Heart right ventricle (tissue), 16 donors: Measurements from ENCODE around the gene CACNA1A. TPM values are rescaled to one million over a fixed set of nuclear protein-coding genes. Genes with fewer than 3 reads are reported as not detected.
A peak's percentile ranks its signal among the peaks of the same experiment; 100 is the strongest.

Source experiments
- ATAC-seq, 8 donors: fragments of 200-7000 bp; cut with Tn5 transposase; one replicate each; pipeline ENCODE4 v1.9.1; 2020; ENCODE audit warnings: mild to moderate bottlenecking in 8 of 8, moderate library complexity in 8 of 8, moderate number of reproducible peaks in 1 of 8
- DNase-seq, 2 donors: peaks; one replicate each; pipeline ENCODE4 v3.0.0-alpha.2; 2020
- H3K27ac ChIP-seq, 10 donors: fragments of 200-600 bp; sonication (generic) in 2 of 10; one replicate each; pipeline versions ENCODE4 v1.5.0 to v1.8.0; 2020 to 2022; ENCODE audit warnings: mild to moderate bottlenecking in 3 of 10
- H3K27me3 ChIP-seq, 7 donors: fragments of 200-600 bp; one replicate each; pipeline ENCODE4 v1.8.0; 2021 to 2022; ENCODE audit warnings: mild to moderate bottlenecking in 2 of 7
- H3K36me3 ChIP-seq, 9 donors: fragments of 200-600 bp; sonication (generic) in 1 of 9; one replicate each; pipeline versions ENCODE4 v1.5.0 to v1.8.0; 2020 to 2022; ENCODE audit warnings: mild to moderate bottlenecking in 2 of 9
- H3K4me1 ChIP-seq, 9 donors: fragments of 200-600 bp; sonication (generic) in 1 of 9; one replicate each; pipeline versions ENCODE4 v1.5.0 to v1.8.0; 2020 to 2022; ENCODE audit warnings: mild to moderate bottlenecking in 4 of 9
- H3K4me3 ChIP-seq, 10 donors: fragments of 200-600 bp; sonication (generic) in 2 of 10; one replicate each; pipeline versions ENCODE4 v1.5.0 to v1.8.0; 2020 to 2022; ENCODE audit warnings: mild to moderate bottlenecking in 7 of 10, moderate library complexity in 2 of 10
- H3K9me3 ChIP-seq, 11 donors: fragments of 200-600 bp in 10 of 11; sonication (generic) in 2 of 11; one replicate each; pipeline versions ENCODE4 v1.5.0 to v1.8.0; 2013 to 2022; ENCODE audit warnings: mild to moderate bottlenecking in 2 of 11, control low read depth in 1 of 11, moderate library complexity in 1 of 11
- WGBS, 2 donors: extraction: QIAGEN DNeasy Blood & Tissue Kit; methylation state at CpG; one replicate each; pipeline ENCODE4 v1.1.7; 2013; ENCODE audit warnings: inconsistent platforms in 1 of 2; 5-methylcytosine and 5-hydroxymethylcytosine counted together
- intact Hi-C, 10 donors: fragments of 100-400 bp; cut with DNase I; formaldehyde crosslinking; loops; one replicate each; pipeline versions ENCODE4 v1.11.1 to v1.14.2; 2022
- polyA plus RNA-seq, 2 donors: library from polyadenylated mRNA; stranded (reverse); fragments of 200-250 nt; gene quantifications; one replicate each; pipeline ENCODE4 v1.2.3, GENCODE V29; 2013
- total RNA-seq, 10 donors: library from RNA; stranded (reverse); fragmentation: NEBNext Ultra II Directional in 3 of 10; extraction: Animal tissue kit (Norgen Biotek cat#: 25700) in 3 of 10; gene quantifications; one replicate each; pipeline versions ENCODE4 v1.2.1 to v1.2.4, GENCODE V29; 2021 to 2023
- TF ChIP-seq, protein P1 (sequence below), 9 donors: fragments of 200-600 bp; sonication (generic) in 2 of 9; IDR thresholded peaks; one replicate each; pipeline versions ENCODE4 v1.5.0 to v1.8.0; 2021 to 2022; ENCODE audit warnings: antibody characterized with exemption in 9 of 9, mild to moderate bottlenecking in 5 of 9, moderate library complexity in 1 of 9
- donor health status: Arrhythmogenic right ventricular cardiomyopathy.
- donor health status: ischemic (EF 13 %, LVEDD 7.1; RV severe dilation, severe dysfunction).
- donor health status: healthy with polysubstance abuse.
- donor health status: DM: no; HTN: yes; CAD: no.
- donor health status: DM: no; HTN: no; CAD: no.
- donor health status: ischemic (EF 25% LVEDD 6.9; RV normal size, moderate dysfunction).
- donor health status: ischemic (EF 25% LVEDD 5.7; RV mildly dilated, moderate dysfunction).
- donor health status: healthy.
- donor health status: DM: yes; HTN: yes; CAD: no.
- donor health status: Ischemic cardiomyopathy.
- donor health status: ischemic (EF 35%, LVEDD 5.7; RV mildly dilated, moderate dysfunction).
- donor health status: nonischemic (EF 11% LVEDD 7.7; RV severe dilation, severe dysfunction).
- donor health status: DM: yes; HTN: yes; CAD: no.
- donor health status: PGD.
- donor health status: ischemic (EF 29% LVEDD 5.4; RV normal size, mild dysfunction).
- donor health status: nonischemic (EF 23%, LVEDD 6.1; RV moderate dilation, normal function).

Gene CACNA1A
- total and polyA plus RNA-seq, 12 donors = 0.21 to 2.3 (median 0.66) TPM

DNA sequence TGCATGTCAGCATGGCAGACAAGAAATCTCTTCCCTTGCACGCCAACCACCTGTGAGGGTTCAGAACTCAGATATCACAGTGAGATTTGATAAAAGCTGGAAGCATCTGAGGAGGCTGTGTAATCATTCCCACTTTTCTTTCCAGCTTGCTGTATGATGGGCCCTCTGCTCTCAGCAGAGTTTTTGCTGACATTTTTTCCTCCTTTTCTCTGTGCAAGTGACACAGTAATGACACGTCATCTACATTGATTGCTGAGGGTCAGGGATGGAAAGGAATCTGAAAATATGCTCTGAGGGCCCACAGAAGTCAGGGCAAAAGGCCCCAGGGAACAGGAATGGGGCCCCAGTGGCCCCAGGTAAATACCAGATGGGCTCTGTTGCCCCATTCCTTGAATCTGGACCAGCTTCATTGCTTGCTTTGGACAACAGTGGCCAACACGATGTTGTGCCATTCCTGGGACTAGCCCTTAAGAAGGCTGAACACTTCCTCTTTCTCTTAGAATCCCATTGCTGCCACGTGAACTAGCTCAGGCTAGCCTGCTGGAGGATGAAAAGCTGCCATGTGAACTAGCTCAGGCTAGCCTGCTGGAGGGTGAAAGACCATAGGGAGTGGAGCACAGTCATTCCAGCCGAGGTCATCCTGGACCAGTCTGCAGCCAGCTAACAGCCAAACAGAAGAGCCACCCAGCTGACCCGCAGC lies 68.2 kb downstream of the CACNA1A start:
- Histone ChIP-seq H3K4me3 (no peak overlapping the region), H3K36me3 (no peaks in the 10 kb centered on the region), H3K27ac (no peak overlapping the region), H3K4me1 (no peaks in the 10 kb centered on the region), H3K27me3 (peaks cover 0 to 3% (median 0%) of the 10 kb centered on the region in 7 donors), H3K9me3 (no peaks in the 10 kb centered on the region)
- intact Hi-C loops = loop anchor here in 2 of 10 donors (10.0 kb wide), 2 partner anchors 143 to 463 kb away; no protein-coding TSS in a partner anchor
- DNase-seq (no peak), ATAC-seq (no peak)
- TF ChIP-seq, protein P1, sequence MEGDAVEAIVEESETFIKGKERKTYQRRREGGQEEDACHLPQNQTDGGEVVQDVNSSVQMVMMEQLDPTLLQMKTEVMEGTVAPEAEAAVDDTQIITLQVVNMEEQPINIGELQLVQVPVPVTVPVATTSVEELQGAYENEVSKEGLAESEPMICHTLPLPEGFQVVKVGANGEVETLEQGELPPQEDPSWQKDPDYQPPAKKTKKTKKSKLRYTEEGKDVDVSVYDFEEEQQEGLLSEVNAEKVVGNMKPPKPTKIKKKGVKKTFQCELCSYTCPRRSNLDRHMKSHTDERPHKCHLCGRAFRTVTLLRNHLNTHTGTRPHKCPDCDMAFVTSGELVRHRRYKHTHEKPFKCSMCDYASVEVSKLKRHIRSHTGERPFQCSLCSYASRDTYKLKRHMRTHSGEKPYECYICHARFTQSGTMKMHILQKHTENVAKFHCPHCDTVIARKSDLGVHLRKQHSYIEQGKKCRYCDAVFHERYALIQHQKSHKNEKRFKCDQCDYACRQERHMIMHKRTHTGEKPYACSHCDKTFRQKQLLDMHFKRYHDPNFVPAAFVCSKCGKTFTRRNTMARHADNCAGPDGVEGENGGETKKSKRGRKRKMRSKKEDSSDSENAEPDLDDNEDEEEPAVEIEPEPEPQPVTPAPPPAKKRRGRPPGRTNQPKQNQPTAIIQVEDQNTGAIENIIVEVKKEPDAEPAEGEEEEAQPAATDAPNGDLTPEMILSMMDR (IDR thresholded peaks at IDR 0.05) = no peak
- 76 to 77% methylated on average over 6 of the region's 6 CpGs for WGBS, 2 donors

DNA sequence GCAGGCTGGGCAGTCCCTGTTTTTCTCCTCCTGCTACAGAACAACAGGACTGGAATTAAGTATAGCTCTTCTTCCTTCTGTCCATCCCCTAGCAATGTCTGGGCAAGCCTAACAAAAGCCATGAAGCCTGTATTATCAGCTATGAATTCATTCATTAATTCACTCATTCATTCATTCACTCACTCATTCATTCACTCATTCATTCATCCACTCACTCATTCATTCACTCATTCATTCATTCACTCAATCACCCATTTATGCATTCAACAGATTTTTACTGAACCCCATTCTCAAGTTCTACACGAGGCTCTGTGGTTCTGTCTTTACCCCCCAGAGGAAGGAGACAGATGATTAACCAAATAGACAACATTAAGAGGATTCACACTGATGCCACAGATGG lies 69.9 kb downstream of the CACNA1A start:
- H3K4me3 ChIP-seq = no peak overlapping the region
- DNase-seq = no peak
- H3K9me3 ChIP-seq = no peaks in the 10 kb centered on the region
- H3K4me1 ChIP-seq = no peaks in the 10 kb centered on the region
- no peak for ATAC-seq
- H3K27me3 ChIP-seq = peaks cover 0 to 3% (median 0%) of the 10 kb centered on the region in 7 donors
- intact Hi-C loops = loop anchor here in 2 of 10 donors (10.0 kb wide), 2 partner anchors 142 to 462 kb away; no protein-coding TSS in a partner anchor
- TF ChIP-seq, protein P1 (IDR thresholded peaks at IDR 0.05) = no peak
- H3K36me3 ChIP-seq = no peaks in the 10 kb centered on the region
- H3K27ac ChIP-seq = no peak overlapping the region
- 60 to 83% methylated on average over 1 of the region's 1 CpG for WGBS, 2 donors

DNA sequence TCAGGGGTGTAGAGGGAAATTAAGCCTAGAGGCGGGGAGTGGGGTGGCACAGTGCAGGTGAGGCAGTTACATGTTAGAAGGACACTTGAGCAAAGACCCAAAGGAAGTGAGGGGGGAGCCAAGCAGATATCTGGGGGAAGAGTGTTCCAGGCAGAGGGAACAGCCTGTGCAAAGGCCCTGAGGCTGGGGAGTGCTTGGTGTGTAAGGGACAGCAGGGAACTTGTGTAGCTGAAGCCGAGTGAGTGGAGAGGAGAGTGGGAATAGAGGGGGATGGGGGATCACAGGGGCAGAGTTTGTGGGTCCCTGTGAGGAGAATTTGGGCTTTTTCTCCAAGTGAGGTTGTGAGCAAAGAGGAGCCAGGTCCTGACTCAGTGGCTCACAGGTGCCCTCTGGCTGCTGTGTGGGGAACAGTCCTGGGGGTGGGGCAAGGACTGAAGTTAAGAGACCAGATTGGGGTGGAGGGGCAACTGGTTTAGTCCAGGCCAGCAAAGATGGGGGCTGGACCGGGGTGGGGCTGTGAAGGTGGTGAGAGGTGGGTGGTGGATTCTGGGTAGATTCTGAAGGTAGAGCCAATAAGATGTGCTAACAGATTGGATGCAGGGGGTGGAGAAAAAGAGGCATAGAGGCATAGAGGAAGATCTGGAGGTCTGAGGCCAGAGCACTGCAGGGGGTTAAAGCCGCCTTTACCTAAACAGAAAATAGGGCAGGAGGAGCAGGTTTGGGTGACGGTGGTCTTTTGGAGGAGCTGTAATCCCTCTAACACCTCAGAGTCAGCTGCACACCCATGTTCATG lies 75.3 kb downstream of the CACNA1A start:
- H3K27me3 ChIP-seq = no peaks in the 10 kb centered on the region
- H3K4me3 ChIP-seq = no peak overlapping the region
- no peak overlapping the region for H3K27ac ChIP-seq
- DNase-seq (peak; percentile 17 to 35), ATAC-seq (peak in 3 of 8 donors; percentile 42 to 54 (median 48))
- H3K9me3 ChIP-seq = peaks cover 0 to 13% (median 6%) of the 10 kb centered on the region in 11 donors
- intact Hi-C loops = loop anchor here in 7 of 10 donors (2.0 to 10.0 kb wide), 4 partner anchors 136 to 456 kb away; no protein-coding TSS in a partner anchor
- H3K4me1 ChIP-seq = peaks cover 0 to 5% (median 0%) of the 10 kb centered on the region in 9 donors
- no peaks in the 10 kb centered on the region for H3K36me3 ChIP-seq
- TF ChIP-seq, protein P1 (IDR thresholded peaks at IDR 0.05) = peak in 8 of 9 donors; percentile 33 to 68 (median 58)
- WGBS, 2 donors = 78 to 80% methylated on average over 5 of the region's 5 CpGs

DNA sequence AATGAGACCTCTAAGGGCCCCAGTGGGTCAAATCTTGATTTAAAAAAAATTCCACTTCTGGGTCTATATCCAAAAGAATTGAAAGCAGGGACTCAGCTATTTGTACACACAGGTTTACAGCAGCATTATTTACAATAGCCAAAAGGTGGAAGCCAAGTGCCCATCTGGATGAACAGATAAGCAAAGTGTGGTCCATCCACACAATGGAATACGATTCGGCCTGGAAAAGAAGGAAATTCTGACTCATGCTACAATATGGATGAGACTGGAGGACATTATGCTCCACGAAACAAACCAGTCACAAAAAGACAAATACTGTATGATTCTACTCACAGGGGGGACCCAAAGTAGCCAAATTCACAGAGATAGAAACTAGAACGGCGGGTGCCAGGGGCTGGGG lies 76.7 kb downstream of the CACNA1A start:
- 48 to 53% methylated on average over 5 of the region's 5 CpGs for WGBS, 2 donors
- TF ChIP-seq, protein P1 (IDR thresholded peaks at IDR 0.05) = no peak
- Histone ChIP-seq H3K4me1 (peaks cover 0 to 5% (median 0%) of the 10 kb centered on the region in 9 donors), H3K9me3 (peaks cover 0 to 27% (median 15%) of the 10 kb centered on the region in 11 donors), H3K4me3 (no peak overlapping the region), H3K27ac (no peak overlapping the region), H3K36me3 (no peaks in the 10 kb centered on the region), H3K27me3 (no peaks in the 10 kb centered on the region)
- DNase-seq = no peak
- intact Hi-C loops = loop anchor here in 3 of 10 donors (2.0 to 10.0 kb wide), 2 partner anchors 151 to 155 kb away; no protein-coding TSS in a partner anchor
- ATAC-seq = no peak
